Thoracic aorta (tissue), 2 donors: ENCODE data around the gene ZNG1A. TPM values are rescaled to one million over a fixed set of nuclear protein-coding genes. Genes with fewer than 3 reads are reported as not detected.
"Not testable (repeated sequence)": the region's sequence is repeated elsewhere in the genome, so short reads cannot be mapped to it uniquely, and the experiment has no call there.

Source experiments
- ATAC-seq: fragments of 150-250 bp; one replicate; pipeline ENCODE4 v1.8.0; 2017; ENCODE audit warnings: low read depth; ENCODE audit not compliant: insufficient number of reproducible peaks, low FRiP score
- DNase-seq: peaks from one replicate; pipeline ENCODE4 v3.0.0-alpha.2; 2020; ENCODE audit warnings: low spot score
- H3K27ac ChIP-seq, 2 donors: fragments of 200-600 bp; sonication (generic); 1 replicate in 1 of 2; 2 replicates in 1 of 2; pipeline ENCODE4 v1.5.1; 2016; ENCODE audit warnings: mild to moderate bottlenecking in 2 of 2, moderate library complexity in 2 of 2
- H3K27me3 ChIP-seq: fragments of 200-600 bp; sonication (generic); replicated peaks from 2 replicates; pipeline ENCODE4 v1.6.0; 2016; ENCODE audit warnings: mild to moderate bottlenecking; ENCODE audit not compliant: insufficient read depth
- H3K36me3 ChIP-seq: fragments of 200-600 bp; sonication (generic); one replicate; pipeline ENCODE4 v1.5.1; 2016
- H3K4me1 ChIP-seq, 2 donors: fragments of 200-600 bp; sonication (generic); 1 replicate in 1 of 2; 2 replicates in 1 of 2; pipeline versions ENCODE4 v1.5.1 to v1.6.0; 2016; ENCODE audit warnings: low read depth in 2 of 2, mild to moderate bottlenecking in 1 of 2; ENCODE audit not compliant: control insufficient read depth in 1 of 2
- H3K4me3 ChIP-seq: fragments of 200-600 bp; sonication (generic); 2 replicates; pipeline ENCODE4 v1.5.1; 2016; ENCODE audit warnings: mild to moderate bottlenecking
- H3K9me3 ChIP-seq: fragments of 200-600 bp; sonication (generic); 2 replicates; pipeline ENCODE4 v1.5.1; 2016
- total RNA-seq, 2 donors: library from RNA; depleted of rRNA; stranded (reverse); fragments of >200 nt; gene quantifications; one replicate each; pipeline versions ENCODE4 v1.1.0 to v1.2.3, GENCODE V29; 2016
- TF ChIP-seq, protein P1 (sequence below): fragments of 200-600 bp; sonication (generic); IDR thresholded peaks from one replicate; pipeline ENCODE4 v1.5.1; 2019; ENCODE audit warnings: antibody characterized with exemption

Gene ZNG1A
- total RNA-seq, result 10 to 100 TPM; 27.2 to 27.3 TPM

- Histone ChIP-seq H3K27ac (peak within 1 kb of the TSS; percentile 68 to 83), H3K4me3 (peak within 1 kb of the TSS; percentile 87)
- ATAC-seq, DNase-seq, H3K9me3 ChIP-seq, H3K27me3 ChIP-seq, H3K36me3 ChIP-seq, H3K4me1 ChIP-seq: not testable (repeated sequence)
These were observed at the start of gene ZNG1A for GRCh38 chr9:178970-179383. ZNG1A (minus strand) TSS chr9:179056; CDS start chr9:178969, 87 bp downstream.

DNA sequence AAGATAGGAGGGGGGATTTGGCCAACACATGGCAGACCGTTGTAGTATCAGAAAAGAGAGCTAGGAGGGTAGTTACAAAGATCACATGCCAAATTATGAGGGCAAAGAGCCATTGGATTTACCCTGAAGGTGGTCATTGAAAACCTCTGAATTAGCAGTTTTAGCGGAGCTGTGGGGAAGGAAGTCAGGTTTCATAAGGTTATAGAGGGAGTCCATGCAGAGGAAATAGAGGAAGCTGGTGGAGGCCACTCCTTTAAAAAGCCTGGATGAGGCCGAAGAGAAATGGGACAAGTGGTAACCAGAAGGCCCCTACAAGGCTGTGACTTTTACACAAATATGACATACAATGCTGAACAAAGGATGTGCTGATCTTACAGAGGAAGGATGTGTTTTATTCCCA, 49.0 kb upstream of the ZNG1A start:
- no peak overlapping the region for H3K27ac ChIP-seq
- peaks cover 0 to 3% of the 10 kb centered on the region in 2 donors for H3K4me1 ChIP-seq
- no peak for DNase-seq
- H3K36me3 ChIP-seq, result no peaks in the 10 kb centered on the region
- no peaks in the 10 kb centered on the region for H3K9me3 ChIP-seq
- H3K4me3 ChIP-seq, result no peak overlapping the region
- H3K27me3 ChIP-seq, result no peaks in the 10 kb centered on the region
- ATAC-seq, result no peak
- TF ChIP-seq, protein P1, sequence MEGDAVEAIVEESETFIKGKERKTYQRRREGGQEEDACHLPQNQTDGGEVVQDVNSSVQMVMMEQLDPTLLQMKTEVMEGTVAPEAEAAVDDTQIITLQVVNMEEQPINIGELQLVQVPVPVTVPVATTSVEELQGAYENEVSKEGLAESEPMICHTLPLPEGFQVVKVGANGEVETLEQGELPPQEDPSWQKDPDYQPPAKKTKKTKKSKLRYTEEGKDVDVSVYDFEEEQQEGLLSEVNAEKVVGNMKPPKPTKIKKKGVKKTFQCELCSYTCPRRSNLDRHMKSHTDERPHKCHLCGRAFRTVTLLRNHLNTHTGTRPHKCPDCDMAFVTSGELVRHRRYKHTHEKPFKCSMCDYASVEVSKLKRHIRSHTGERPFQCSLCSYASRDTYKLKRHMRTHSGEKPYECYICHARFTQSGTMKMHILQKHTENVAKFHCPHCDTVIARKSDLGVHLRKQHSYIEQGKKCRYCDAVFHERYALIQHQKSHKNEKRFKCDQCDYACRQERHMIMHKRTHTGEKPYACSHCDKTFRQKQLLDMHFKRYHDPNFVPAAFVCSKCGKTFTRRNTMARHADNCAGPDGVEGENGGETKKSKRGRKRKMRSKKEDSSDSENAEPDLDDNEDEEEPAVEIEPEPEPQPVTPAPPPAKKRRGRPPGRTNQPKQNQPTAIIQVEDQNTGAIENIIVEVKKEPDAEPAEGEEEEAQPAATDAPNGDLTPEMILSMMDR, result no peak

GRCh38 chr9:224582-225520, 46.0 kb upstream of the ZNG1A start:
- ATAC-seq (no peak), DNase-seq (no peak)
- H3K4me3 ChIP-seq, result no peak overlapping the region
- H3K27me3 ChIP-seq, result no peaks in the 10 kb centered on the region
- H3K9me3 ChIP-seq, result no peaks in the 10 kb centered on the region
- no peak overlapping the region for H3K27ac ChIP-seq
- H3K4me1 ChIP-seq, result peaks cover 0 to 3% of the 10 kb centered on the region in 2 donors
- no peaks in the 10 kb centered on the region for H3K36me3 ChIP-seq
- TF ChIP-seq, protein P1, result no peak

DNA sequence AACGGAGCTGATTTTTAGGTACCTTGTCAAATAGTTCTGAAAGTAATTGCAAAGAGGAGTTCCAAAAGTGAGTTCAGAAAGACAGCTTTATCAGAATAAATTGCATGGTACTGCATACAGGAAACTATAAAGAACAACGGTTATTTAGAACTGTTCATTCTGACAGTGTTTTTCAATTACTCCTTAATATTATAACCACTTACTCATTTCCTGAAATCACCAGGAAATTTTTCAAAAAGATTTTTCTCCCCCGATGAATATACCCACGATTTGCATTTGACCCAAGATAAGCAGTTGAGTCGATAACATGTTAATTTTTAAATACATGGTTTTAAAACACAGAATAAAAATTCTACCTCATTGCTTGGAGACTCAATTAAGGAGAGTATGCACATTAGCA, 45.2 kb upstream of the ZNG1A start:
- Histone ChIP-seq H3K4me3 (no peak overlapping the region), H3K4me1 (peaks cover 0 to 3% of the 10 kb centered on the region in 2 donors), H3K27ac (no peak overlapping the region), H3K9me3 (no peaks in the 10 kb centered on the region), H3K36me3 (no peaks in the 10 kb centered on the region), H3K27me3 (no peaks in the 10 kb centered on the region)
- TF ChIP-seq, protein P1, result no peak
- DNase-seq, result no peak
- ATAC-seq, result no peak

- ATAC-seq, result no peak
- Histone ChIP-seq H3K36me3 (no peaks in the 10 kb centered on the region), H3K9me3 (no peaks in the 10 kb centered on the region), H3K27me3 (no peaks in the 10 kb centered on the region), H3K27ac (no peak overlapping the region), H3K4me1 (peaks cover 0 to 3% of the 10 kb centered on the region in 2 donors), H3K4me3 (no peak overlapping the region)
- TF ChIP-seq, protein P1, result no peak
- no peak for DNase-seq
These were observed 44.3 kb upstream of the ZNG1A start for GRCh38 chr9:223152-223551.
